Left colon (tissue), 2 donors: Measurements from ENCODE around the gene ASIC4. TPM values are rescaled to one million over a fixed set of nuclear protein-coding genes. Genes with fewer than 3 reads are reported as not detected.

Experiments
- ATAC-seq: fragments of 200-7000 bp; cut with Tn5 transposase; one replicate; pipeline ENCODE4 v1.9.1; 2020; ENCODE audit warnings: mild to moderate bottlenecking, moderate library complexity
- DNase-seq, 2 donors: peaks; one replicate each; pipeline ENCODE4 v3.0.0-alpha.2; 2020
- intact Hi-C, 2 donors: fragments of 100-400 bp; cut with DNase I in 1 of 2; cut with micrococcal nuclease in 1 of 2; formaldehyde crosslinking; loops; one replicate each; pipeline versions ENCODE4 v1.11.2 to v1.14.0; 2022; cut with DNase I, micrococcal nuclease
- total RNA-seq, 2 donors: library from RNA; stranded (reverse); fragmentation: NEBNext Ultra II Directional; extraction: Animal tissue kit (Norgen Biotek cat#: 25700); gene quantifications; one replicate each; pipeline ENCODE4 v1.2.1, GENCODE V29; 2021
- donor health status: DM: no; HTN: no; CAD: no.
- donor health status: DM: yes; HTN: yes; CAD: no.

Gene ASIC4
- total RNA-seq, 2 donors from 2014 or later = not detected

DNA sequence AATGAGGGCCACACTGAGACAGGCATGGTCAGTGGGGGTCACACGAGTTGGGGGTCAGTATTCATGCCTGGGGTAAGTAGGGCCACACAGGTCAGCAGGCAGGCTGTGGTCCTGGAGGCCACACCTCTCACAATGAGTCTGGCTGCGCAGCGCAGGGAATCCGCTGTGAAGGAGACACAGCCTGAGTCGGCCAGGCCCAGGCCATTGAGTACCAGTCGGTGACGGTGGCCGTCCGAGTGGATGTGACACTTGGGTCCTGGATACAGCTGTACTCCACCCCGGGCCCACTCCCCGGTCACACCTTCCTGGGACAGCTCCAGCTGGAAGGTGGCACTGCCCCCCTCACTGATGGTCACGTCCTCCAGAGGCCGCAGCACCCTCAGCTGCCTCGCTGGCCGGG is 40.1 kb downstream of the ASIC4 start:
- DNase-seq (no peak), ATAC-seq (no peak)
- intact Hi-C loops = no loop called here

DNA sequence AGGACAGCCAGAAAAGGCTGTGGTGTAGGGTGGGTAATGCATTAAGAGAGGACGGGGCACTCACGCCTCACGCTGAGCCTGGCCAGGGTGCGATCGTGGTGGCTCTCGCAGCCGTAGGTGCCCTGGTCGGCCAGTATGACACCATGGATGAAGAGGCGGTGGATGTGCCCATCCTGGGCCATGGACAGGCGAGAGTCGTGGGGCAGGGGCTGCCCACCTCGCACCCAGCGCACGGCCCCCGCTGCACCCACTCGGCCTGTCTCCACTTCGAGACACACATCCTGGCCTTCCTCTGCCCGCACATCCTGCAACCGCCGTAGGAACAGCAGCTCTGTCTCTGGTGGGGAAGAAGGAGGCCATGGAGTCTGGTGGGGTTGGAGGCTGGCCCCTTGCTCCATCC is 41.7 kb downstream of the ASIC4 start:
- no peak for DNase-seq
- intact Hi-C loops = no loop called here
- no peak for ATAC-seq

GRCh38 chr2:219556413-219556812 is 42.1 kb downstream of the ASIC4 start:
- intact Hi-C loops = no loop called here
- no peak for DNase-seq
- ATAC-seq = no peak

DNA sequence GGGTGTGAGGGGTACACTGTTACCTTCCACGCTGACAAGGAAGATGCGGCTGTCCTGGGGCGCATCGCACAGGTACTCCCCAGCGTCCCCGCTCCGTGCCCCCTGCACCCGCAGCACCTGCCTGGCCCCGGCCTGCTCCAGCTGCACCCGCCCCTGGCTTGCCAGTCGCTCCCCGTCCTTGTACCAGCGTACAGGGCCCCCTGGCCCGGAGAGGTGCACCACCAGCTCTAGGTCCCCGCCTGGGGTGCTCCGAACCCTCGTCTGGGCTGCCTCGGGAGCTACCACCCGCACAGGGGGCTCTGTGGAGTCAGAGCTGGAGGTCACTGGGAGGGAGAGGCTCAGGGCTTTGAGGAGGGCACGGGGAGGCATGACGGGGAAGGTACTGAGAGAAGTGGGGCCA is 43.0 kb downstream of the ASIC4 start:
- intact Hi-C loops = no loop called here
- ATAC-seq (no peak), DNase-seq (no peak)

DNA sequence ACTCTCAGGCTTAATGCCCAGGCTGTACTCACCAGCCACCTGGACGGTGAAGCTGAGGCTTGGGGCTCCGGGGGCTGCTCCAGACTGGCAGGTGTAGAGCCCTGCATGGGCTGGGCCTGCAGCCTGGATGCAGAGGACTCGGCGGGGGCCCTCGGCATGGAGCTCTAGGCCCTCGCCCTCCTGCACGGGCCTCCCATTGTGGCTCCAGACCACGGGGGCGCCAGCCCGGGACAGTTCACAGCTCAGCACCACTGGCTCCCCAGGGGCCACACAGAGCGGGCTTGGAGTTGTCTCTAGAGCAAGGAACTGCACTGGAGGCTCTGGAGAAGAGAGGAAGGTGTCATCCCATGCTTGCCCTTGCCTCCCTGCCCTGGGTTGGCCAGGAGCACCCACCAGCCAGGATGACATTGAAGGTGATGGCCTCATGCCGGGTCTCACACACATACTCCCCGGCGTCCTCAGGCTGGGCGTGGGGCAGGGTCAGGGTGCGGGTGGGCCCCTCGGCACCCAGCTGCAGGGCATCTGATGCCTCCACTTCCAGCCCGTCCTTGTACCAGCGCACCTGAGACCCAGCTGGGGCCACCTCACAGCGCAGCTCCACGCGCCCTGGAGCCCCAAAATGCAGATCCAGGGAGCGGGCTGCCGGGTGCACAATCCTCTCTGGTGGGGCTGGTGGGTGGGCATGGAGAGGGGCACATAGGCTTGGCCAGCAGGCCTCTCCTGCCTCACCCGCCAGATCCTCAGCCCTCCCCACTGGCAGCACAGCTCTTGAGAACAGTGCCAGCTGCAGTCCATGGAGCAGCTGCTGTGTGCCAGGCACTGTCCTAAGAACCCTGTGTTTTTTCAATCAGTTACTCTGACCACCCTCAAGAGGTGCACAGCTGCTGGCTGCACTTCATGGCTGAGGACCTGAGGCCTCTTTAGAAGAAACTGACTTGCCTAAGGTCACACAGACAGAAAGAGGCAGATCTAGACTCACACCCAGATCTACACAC is 43.8 kb downstream of the ASIC4 start:
- ATAC-seq (no peak), DNase-seq (no peak)
- intact Hi-C loops = no loop called here

GRCh38 chr2:219559156-219559915 is 45.1 kb downstream of the ASIC4 start:
- intact Hi-C loops = no loop called here
- no peak for ATAC-seq
- DNase-seq = no peak

DNA sequence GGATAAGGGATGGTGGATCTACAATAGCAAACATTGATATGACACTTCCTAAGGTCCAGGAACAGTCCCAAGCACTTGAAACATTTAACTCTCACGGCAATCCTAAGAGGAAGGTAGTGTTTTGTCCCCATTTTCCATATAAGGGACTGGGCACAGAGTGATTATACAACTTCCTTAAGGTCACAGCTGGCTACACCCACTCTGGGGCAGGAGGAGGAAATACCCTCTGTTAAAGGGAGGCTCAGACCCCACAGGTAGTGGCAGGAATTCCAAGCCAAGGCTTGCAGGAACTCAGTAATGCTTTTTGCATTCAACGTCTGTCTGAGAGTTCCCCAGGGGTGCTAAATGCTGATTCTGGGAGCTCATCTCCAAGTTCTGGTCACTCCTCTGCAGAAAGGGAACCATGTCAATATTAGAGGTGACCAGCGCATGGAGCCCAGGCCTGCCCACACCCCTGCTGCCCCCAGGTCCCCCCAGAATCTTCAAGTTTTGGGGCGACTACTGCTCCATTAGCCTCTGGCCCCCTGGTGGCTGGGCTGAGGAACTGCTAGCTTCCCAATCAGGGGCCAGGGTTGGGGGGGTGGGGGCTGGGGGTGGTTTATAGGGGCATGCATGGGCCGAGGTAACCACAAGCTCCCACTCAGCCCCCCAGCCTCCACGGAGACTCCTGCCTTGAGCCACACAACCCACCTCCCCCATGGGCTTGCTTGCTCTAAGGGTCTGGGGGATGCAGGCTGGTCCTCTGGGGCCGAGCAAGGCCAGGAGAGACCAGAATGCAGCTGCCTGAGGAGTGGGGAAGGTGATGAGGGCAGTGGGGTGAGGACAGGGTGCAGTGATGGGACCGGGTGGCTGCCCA is 46.0 kb downstream of the ASIC4 start:
- DNase-seq (no peak), ATAC-seq (peak; percentile 78)
- intact Hi-C loops = no loop called here

- DNase-seq (no peak), ATAC-seq (no peak)
- intact Hi-C loops = no loop called here
These were observed 46.6 kb downstream of the ASIC4 start for GRCh38 chr2:219560893-219561178.

GRCh38 chr2:219561179-219562048 is 47.1 kb downstream of the ASIC4 start:
- DNase-seq = no peak
- intact Hi-C loops = no loop called here
- ATAC-seq = no peak

DNA sequence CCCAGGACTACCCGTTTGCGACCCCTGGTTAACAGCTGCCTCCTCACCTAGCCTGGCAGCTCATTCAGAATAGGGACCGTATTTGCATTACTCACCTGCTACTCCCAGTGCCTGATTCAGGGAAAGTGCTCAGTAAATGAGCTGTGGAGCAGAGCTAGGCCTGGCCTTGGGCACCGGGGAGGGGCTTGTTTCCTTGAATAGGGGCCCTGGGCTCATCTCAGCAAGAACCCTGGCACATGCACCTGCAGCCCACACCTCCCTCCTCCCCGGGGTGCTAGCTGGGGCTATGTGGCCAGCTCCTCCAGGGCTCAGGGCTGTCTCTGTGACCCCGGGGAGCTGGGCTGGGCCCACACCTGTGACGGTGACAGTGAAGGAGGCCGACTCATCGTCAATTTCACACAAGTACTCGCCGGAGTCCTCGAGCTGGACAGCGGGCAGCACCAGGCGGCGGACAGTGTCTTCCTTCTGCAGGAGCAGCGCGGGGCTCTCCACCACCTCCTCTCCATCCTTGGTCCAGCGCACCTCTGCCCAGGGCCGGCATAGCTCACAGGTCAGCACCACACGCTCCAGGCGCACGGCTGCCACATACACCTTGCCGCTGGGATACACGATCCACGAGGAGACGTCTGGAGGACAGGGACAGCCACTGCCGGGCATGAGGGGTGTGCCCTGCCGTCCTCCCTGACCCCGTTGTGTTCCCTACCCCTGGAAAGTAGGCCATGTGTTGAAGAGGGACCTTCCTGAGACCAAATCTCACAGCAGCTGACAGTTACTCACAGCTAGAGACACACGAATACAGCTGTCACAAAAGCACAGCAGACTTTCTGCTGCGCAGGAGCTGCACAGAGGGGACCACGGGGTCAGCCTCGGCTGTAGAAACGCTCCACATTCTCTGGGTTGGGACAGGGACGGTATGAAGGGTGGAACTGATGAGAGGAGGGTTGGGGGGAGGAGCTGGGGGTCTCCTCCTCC is 48.1 kb downstream of the ASIC4 start:
- DNase-seq (no peak), ATAC-seq (no peak)
- intact Hi-C loops = no loop called here

GRCh38 chr2:219563271-219563928 is 49.1 kb downstream of the ASIC4 start:
- intact Hi-C loops = no loop called here
- ATAC-seq = no peak
- DNase-seq = no peak

DNA sequence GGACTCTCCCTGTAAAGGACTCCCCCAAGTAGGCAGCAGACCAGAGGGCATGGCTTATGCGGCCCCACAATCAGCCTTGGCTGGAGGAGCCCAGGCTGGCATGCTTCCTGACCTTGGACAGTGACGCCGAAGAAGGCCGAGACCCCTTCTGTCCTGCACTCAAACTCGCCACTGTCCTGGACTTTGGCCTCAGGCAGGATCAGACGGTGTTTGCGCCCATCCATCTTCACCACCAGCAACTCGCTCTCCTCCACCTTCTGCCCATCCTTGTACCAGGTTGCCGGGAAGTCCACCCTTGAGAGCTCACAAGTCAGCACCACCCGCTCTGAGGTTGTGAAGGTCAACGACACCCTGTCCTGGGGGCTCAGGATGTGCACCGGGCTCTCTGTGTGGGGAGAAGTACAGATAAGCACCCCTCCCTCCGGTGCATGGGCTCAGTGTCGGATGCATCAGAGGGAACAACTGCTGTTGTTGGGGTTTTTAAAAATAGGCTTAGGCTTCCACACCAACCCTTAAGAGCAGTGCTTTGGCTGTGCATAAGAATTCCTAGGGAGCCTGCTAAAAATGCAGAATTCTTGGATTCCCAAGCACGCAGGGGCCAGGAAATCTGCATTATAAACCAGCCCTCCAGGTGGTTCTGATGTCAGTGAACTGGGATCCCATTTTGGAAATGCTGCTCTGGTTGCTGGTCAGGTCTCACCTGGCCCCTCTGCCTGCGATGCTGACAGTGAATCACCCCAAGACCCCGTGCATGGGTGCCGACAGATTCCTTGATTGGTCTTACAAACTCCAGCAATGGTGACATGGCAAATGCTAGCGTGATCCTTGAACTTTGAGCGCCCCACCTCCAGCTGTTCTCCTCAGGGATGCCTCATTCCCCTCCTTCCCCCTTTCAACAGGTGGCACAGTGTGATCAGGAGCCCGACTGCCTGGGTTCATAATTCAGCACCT is 51.1 kb downstream of the ASIC4 start:
- ATAC-seq = no peak
- DNase-seq = no peak
- intact Hi-C loops = no loop called here

GRCh38 chr2:219566640-219567039 is 52.4 kb downstream of the ASIC4 start:
- no peak for DNase-seq
- intact Hi-C loops = no loop called here
- ATAC-seq = no peak

DNA sequence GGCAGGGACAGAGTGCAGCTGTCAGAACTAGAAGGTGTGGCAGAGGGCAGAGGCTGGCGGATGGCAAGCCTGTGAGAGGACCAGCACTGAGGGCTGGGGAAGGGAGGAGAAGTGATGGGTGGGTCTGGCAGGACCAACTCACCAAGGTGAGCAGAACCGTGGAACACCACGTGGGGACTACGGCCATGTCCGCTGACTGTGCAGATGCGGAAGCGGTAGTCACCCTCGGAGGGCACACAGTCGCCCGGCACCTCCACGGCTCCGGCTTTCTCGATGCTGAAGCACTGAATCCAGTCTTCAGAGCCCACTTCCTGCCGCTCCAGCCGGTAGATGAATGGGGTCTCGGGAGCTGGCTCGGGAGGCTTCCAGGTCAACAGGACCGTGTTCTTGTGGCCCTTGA is 52.8 kb downstream of the ASIC4 start:
- DNase-seq (no peak), ATAC-seq (no peak)
- intact Hi-C loops = no loop called here

DNA sequence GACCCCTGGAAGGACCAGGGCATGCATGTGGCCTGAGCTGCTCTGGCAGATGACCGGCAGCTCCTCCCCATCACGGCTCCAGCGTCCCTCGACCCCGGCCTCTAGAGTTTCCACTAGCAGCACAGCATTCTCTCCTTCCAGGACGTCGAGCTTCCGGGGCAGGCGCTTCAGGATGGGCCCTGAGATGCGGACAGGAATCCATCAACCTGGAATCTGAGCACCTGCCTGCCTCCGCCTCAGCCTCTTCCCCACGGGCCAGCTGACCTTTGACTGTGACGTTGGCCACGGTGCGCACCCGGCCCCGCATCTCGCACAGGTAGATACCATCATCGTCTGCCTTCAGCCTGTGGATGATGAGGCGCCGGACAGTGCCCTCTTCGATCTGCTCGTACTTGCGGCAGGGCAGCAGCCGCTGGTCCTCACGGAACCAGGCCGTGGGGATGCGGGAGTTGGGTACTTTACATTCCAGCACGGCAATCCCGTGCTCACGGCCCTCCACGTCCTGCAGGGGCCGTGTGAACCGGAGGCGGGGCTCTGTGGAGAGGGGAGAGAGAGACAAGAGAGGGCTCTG is 53.6 kb downstream of the ASIC4 start:
- ATAC-seq = no peak
- intact Hi-C loops = no loop called here
- DNase-seq = no peak

DNA sequence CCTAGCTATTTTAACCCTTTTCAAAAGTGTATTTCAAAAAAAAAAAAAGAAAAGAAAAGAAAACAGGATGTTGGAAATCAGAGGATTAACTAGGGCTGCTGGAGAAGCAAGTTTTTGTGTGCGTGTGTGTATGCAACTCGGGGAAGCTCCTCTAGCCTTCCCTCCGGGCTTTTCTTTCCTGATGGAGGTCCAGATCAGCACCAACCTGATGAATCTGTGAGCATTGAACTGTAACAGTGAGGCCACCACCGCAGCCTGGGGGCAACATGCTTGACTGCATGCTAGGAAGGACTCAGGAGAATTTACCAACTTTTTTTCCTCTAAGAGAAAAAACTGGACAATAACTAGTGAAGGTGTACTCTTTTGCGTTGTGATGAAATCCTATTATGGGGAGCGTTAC is 54.8 kb downstream of the ASIC4 start:
- no peak for ATAC-seq
- intact Hi-C loops = no loop called here
- DNase-seq = no peak
